Activated T-cell treated with anti-CD3 and anti-CD28 coated beads for 24 hours (primary cell): ENCODE results near the gene RAB33A.
"Not testable (repeated sequence)": the region's sequence is repeated elsewhere in the genome, so short reads cannot be mapped to it uniquely, and the experiment has no call there.

Experiments used
- DNase-seq: peaks from one replicate; pipeline ENCODE4 v3.0.0-alpha.2; 2020; ENCODE audit warnings: low read depth

The RAB33A gene

DNA sequence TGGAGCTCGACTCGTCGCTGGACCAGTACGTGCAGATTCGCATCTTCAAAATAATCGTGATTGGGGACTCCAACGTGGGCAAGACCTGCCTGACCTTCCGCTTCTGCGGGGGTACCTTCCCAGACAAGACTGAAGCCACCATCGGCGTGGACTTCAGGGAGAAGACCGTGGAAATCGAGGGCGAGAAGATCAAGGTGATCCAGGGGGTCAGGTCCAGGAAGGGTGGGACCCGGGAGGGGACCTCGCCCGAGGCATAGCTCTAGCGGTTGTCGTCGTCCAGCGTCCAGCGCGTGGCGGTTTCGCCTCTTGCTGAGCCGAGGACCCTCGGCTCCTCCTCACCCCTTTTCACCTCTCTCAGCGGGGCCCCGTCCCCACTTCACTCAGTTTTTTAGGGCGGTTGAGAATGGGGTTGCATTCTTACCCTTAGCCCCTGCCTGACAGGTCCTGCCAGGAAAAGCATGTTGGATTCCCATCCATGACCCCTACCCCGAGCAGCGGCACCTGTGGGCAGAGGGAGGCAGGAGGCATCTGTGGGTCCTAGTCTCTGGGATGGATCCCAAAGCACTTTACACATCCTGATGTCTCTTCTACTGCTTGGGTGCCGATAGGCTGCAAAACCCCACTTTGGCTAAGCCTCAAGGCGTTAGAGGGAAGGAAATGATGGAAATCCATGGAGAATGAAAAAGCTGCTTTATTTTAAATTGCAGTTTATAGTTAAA, 524 bp downstream of the RAB33A start:
- no peak for DNase-seq

DNA sequence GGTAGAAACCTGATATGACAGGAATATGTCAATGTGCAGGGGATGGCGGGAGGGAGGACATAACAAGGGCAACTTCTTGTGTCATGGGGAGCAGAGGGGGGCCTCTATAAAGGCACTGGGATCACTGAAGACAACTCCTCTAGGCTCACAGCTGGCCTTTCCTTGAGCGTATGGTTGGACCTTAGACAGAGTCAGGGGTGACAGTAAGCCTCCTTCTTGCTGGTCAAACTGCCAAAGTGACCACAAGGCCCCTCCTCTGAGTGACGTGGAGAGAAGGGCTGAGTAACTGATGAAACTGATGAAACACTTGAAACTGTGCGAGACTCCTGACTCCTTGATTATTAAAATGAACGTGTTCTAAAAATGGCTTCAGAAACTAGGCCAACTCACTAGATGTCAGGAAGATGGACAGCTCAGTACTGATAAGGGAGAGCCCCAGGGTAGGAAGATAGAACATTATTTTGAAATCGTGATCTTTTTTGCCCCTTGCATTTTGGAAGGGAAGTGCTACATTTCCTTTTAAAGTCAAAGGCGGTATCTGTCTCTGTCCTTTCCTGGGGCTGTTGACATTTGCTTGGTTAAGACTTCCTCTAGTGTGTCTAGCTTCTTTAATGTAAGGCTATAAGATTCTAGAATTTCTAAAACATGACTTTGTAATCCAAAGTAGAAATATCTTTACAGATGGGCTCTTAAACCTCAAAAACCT, 1.6 kb downstream of the RAB33A start:
- DNase-seq: no peak

DNA sequence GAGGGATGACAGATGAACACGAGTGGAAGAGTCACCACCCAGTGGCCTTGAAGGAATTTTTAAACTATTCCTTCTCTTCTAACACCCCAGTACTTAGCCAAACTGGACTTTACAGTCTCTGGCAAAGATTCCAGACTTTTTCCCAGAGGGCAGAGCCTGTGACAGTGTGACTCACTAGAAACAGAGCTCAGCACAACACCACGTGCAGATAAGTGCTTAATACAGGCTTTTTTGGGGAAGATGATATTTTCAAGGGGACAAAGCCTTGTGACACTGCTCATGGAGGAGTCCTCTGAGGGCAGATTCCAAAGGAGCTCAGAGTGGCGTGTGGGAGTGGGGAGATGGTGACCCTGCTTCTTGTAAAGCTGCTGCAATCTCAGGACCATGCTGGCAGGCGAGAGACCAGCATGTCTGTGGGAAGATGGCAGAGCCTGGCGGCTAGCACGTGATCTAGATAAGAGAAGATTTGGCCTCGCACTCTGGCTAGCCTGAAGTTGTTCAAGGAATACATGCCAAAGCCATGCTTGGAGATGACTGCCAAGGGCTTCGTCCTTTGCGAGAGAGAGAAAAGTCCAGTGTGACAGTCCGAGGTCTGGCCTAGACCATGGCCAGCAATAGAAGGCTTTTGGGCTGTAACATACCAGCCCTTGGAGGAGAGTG, 2.4 kb downstream of the RAB33A start:
- no peak for DNase-seq

DNA sequence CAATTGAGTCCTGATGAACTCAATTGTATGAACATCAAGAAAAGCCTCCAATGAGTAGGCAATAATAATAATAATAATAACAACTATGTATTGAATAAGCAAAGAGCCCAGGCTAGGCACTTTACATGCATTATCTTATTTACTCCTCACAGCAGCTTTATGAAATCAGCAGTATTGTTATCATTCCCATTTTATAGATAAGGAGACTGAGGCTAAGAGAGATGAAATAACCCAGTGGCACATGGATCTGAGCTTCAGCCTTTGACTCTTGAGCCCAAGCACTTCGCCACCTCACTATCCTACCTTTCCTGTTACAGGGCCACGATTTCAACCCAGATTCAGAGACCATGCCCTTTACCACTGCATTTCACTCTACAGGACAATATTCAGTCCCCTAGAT, 3.2 kb downstream of the RAB33A start:
- no peak for DNase-seq

DNA sequence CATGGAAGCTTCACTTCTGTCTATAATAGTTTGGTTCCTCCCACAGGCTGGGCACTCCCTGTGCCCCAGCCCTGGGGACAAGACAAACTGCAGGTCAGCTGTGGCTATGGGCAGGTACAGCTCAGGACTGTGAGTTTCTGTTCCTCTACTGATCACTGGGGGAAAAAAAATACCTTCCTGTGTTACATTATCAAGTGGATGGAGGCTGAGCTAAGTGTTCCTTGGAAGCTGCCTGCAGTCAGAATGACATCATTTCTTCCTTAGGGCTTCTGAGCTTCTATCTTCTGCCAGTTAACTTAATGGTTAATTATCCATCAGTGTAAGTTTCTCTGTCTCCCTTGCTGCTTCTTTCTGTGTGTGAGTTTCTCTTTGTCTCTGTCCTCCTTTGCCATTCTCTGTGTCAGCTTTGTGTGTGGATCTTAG, 4.6 kb downstream of the RAB33A start:
- no peak for DNase-seq

DNA sequence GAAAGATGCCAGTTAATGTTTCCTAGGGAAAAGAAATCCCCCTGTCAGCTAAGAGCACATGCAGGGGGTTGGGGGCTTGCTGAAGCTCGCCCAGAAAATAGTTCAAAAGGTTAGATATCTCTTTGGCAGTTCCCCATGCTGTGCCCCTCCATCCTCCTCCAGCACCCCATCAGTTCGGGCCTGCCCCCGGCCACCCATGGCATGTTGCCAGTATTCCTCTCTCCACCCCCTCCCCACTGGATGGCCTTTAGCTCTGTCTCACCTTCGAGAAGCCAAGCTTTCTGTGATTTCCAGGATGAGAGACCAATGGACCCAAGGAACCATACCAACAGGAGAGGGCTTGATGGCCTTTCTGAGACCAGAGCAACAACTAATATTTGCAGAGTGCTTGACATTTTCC, 5.2 kb downstream of the RAB33A start:
- DNase-seq: no peak

DNA sequence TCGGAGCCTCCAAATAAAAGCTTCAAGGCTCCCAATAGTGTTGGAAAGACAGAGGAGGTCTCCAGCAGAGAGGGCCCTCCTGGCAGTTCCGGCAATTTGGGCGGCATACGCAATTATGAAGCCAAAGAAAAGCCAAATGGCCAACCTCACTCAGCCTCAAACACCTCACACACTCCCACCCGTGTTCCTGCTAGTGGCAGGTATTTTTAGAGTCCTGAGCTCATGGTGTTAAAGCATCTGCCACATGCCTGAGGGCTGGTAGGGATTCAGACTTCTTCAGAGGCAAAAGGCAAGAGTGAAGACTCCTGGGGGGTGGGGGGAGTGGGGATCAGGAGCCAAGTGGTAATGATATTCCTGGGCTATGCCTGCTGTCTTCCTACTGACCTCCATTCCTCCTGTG, 7.4 kb downstream of the RAB33A start:
- no peak for DNase-seq

DNA sequence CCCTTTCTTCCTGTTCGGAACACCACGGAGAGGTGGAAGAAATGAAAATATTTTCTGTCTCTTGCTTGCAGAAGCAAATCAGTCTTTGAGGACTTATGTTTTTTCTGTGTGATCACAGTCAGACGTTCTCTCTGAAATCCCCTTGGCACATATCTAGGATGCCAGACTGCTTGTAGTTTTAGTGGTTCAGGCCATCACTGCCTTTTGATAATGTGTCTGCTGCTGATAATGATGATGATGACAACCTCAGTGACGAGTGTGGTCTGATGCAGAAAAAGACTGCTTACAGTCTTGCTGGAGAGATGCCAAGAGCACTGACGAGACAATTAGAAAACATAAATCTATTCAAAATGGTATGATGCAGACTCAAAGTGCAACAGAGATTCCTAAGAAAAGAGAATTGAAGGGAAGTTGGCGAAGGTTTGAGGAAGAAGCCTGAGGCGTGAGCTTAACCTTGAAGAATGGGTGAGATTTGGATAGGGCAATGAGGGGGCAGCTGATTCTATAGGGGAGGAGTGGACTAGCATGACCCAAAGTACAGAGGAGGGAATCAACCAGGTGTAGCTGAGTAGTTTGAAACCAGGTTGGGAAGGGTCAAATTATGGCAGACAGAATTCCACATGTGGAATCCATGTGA, 7.9 kb downstream of the RAB33A start:
- DNase-seq: no peak

DNA sequence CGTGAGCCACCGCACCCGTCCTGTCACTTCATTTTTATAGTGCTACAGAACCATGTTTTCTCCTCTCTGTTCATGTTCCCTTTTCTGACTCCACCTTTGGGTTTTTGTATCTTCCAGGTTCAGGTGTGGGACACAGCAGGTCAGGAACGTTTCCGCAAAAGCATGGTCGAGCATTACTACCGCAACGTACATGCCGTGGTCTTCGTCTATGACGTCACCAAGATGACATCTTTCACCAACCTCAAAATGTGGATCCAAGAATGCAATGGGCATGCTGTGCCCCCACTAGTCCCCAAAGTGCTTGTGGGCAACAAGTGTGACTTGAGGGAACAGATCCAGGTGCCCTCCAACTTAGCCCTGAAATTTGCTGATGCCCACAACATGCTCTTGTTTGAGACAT, 12.4 kb downstream of the RAB33A start:
- DNase-seq: no peak

DNA sequence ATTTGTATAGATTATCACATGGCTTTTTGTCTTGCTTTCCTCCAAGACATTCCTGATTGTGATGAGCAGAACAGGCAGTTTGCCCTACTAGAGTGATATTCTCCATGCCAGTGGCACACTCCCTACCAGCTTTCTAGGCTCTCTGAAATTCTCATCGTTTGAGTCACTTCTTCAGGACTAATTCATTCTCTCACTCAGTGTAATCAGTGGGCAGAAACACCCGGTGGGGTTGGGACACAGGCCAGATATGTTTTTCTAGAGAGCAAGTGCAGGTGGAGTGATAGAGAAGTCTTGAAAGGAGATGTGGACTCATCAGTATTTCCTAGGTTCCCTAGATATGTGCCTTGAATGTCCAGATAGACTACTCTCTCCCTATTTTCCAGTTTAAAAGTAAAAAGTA, 13.1 kb downstream of the RAB33A start:
- no peak for DNase-seq

DNA sequence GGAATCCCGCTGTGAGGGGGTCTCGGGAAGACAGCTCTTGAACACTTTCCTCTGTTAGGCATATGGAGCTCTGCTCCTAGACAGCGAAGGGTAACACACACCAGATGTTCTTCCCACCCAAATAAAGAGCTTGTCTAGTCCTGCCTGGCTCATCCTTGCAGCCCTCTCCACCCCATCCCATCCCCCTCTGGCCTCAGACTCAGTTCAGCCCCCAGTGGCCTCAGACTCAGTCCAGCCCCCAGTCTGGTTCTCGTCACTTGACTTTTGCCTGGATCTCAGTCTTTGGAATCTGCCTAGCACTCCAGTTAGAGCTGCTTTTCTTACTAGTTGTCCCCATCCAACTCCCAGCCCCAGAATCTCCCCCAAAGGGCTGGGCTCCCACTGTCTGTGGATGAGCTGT, 14.9 kb downstream of the RAB33A start:
- DNase-seq: no peak

DNA sequence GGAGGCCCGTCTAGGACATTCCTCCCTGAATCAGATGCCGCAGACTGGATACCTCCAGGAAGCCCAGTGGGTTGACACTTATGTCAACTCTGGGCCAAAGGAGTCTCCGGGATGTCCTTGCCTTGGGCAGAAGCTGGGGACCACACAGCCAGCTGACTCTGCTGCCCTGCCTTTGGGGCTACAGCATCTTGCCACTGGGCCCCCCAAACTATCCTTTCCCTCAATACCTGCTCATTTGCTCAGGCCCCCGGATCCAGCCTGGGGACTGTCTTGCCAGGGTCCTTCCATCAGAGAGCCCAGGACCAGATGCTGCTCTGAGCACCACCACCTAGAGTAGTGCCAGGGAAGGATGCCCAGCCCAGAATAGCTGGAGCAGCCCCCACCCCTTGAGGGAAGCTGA, 19.0 kb downstream of the RAB33A start:
- DNase-seq: no peak

DNA sequence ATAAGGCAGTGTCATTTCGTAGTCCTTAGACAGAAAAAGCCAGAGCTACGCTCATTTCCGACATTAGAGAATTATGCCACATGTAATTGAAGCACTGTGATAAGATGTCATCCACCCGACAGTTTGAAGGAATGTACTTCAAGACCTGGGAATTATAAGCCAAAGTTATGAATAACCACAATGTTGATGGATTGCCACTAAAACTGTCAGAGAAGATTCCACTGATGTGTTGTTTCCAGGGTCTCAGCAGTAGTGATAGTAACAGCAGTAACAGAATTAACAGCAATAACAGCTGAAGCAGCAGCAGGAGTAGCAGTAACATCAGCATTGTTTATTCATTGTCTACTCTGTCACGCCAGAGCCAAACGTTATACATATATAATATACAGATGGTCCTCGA, 24.7 kb downstream of the RAB33A start:
- DNase-seq: no peak

DNA sequence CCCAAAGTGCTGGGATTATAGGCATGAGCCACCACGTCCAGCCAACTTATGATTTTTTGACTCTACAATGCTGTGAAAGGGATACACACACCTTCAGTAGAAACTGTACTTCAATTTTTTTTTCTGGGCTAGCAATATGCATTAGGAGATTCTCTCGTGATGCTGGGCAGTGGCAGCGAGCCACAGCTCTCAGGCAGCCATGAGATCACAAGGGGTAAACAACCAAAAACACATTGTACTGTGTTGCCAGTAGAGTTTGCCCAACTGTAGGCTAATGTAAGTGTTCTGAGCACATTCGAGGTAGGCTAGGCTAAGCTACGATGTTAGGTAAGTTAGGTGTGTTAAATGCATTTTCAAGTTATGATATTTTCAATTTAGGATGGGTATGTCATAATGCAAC, 25.7 kb downstream of the RAB33A start:
- DNase-seq: no peak

DNA sequence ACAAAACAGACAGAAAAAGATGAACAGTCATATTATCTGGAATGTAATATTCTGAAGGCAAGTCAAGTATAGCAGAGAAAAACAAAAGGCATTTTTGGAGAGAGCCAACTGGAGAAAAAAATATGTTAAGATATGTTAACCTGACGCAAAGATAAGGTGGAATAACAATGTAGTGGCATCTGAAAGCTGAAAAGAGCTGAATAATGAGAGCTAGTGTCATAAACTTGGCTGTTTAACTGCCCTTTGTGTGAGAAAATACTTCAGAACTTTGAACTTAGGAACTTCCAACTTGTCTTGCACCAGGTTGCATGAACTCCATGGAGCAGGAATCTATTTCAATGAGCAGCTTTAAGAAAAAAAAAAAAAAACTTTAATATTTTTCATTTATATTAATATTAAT, 32.9 kb downstream of the RAB33A start:
- DNase-seq: no peak

DNA sequence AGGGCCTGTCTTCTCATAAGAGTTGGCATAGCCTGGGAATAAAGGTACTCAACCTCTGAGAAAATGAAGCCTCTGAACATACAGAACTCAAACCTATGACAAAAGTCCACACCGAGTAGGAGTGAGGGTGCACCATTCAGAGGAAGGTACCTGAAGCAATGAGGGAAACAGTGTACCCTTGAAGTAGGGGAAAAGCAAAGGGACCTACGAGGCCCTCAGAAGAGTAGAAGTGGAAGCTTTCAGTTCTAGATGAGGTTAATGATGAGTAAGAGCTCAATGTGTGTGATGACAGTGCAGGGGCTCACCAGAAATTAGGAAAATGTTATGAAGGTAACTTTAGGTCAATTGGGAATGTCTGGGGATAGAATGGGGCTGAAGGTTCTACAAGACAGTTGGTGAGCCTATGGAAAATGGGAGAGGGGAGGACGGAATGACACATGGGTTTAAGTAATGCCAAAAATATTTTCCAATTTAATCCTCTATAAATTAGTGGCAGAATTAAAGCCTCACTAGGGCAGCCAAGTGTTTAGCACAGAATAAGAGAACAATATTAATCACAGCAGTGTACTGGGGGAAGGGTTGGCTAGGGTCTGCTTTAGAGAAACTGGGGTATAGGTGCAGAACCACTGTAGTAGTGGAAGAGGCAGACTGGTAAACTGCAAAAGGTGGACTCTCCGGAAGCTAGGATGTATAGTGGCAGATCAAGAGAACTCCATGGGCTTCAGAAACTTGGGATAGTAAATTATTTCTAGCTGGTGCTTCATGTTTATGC, 39.8 kb downstream of the RAB33A start:
- no peak for DNase-seq

DNA sequence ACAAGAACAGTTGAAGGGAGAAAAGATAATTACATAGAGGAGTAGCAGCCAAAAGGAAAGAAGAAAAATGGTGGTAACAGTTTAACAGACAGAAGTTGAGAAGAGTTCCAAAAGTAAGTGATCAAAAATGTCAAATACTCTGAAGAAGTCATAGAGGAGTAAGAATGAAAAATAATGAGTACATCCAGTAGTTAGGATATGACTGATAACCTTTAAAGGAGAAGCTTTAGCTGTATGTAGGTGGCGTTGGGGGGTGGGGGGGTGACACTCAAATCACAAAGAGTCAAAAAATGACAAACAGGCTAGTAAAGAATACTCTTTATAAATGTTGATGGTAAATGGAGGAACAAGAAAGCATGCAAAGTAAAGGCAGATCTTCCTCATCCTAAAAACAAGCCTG, 40.6 kb downstream of the RAB33A start:
- DNase-seq: no peak

DNA sequence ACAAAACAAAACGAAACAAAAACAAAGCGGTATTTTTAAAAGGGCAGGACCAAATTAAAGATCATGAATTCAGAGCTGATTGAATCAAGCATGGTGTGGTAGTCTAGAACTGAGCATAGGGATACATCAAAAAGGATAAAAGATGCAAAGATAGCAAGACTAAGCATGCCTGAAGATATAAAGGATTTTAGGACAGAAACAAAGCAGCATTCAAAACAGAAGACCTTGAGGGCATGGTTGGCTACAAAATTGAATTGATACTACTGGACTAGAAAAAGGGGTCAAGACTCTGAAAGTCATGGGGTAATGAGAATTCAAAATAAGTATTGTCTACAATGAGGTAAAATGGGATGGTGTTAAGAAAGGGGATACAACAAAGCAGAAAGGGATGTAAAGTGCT, 41.6 kb downstream of the RAB33A start:
- DNase-seq: no peak

DNA sequence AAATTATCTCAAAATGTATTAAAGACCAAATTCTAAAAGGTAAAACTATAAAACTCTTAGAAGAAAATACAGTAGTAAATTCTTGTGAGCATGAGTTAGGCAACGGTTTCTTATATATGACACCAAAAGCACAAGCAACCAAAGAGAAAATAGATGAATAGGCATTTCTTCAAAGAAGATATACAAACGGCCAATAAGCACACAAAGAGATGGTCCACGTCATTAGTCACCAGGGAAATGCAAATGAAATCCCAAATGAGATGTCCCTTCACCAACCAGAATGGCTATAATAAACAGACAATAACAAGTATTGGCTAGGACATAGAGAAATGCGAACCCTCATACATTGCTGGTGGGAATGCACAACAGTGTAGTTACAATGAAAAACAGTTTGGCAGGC, 44.6 kb downstream of the RAB33A start:
- DNase-seq: no peak

DNA sequence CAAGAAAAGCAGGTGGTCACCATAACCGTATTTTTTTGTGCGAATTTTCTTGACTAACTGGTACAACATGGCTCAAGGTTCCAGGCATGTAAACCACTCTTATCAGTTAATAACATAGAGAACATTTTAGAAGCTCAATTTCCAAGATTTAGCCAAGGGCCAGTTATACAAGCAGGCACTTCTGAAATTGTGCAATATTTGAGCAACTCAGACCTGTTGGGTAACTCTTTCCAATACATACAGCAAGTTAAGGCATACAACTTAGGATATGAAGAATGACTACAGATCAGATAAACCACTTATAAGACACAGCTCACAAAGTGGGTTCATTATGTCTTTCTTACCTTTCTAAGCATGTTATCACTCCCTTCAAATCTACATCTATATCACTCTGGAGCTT, 53.0 kb downstream of the RAB33A start:
- DNase-seq: no peak

DNA sequence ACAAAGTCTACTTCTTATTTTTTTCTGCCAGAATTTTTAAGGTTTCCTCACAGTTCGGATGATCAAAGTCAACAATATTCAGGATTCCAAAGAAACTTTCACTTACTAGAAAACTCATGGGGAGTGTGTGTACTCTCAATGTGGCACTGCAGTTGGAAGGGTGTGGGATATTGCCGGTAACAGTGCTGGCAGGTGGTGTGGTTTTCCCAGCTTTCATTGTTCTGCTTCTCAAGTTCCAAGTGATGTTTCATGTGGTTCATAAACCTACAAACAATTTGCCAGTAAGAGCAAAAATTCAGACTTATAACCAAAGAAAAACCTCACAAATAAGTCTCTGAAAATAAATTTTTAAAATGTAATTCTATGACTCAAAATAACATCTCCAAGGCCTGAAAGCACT, 57.1 kb downstream of the RAB33A start:
- DNase-seq: no peak

DNA sequence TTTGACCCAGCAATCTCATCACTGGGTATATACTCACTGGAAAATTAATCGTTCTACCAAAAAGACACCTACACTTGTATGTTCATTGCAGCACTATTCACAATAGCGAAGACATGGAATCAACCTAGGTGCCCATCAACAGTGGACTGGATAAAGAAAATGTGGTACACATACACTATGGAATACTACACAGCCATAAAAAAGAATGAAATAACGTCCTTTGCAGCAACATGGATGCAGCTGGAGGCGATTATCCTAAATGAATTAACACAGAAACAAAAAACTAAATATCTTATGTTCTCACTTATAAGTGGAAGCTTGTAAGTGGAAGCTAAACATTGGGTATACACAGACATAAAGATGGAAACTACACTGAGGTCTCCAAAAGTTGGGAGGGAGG, 59.4 kb downstream of the RAB33A start:
- DNase-seq: not testable (repeated sequence)
